ENCODE results near the gene CDC14A.

Gene CDC14A

DNA sequence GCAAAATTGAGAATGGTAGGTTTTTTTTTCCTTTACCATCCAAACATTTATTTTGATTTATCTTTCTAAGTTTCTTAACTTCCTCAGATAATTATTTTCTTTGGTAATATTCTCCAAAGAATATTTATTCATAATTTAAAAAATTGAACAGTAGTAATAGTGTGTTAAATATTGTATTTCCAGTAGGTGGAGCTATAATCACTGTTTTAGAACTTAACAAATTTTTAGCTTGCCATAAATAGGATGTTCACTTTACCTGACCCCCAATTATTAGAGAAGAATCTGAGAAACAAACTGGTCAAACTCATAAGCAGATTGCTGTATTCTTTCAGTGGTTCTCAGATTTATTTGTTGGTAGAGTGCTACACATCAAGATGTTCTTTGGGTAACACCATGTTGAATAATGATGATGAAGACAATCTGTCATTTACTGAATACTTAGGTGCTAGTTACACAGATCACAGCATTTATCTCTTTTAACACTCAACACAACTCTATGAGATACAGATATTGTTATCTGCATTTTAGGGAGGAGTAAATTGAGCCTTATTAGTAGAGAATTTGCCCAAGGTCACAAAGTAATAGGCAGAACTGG, 103.3 kb downstream of the CDC14A start:
- FAIRE-seq: peak; percentile 68

DNA sequence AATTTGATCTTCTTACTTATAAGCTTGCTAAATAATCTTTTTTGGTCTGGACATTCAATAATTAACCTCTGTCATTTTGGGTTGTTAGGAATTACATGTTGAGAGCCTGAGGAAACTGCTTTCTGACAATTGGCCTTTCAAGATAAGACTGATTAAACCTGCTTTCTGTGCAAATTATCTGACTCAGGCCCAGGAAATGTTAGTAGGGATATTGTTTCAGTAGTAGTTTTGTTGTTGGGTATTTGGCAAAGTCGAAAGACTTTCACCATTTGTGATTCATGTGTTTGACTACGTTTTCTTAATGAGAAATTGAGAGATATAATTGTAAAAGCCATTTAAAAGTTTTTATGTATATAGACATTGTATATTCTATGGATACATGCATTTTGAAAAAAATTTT, 104.6 kb downstream of the CDC14A start:
- no peak for FAIRE-seq

DNA sequence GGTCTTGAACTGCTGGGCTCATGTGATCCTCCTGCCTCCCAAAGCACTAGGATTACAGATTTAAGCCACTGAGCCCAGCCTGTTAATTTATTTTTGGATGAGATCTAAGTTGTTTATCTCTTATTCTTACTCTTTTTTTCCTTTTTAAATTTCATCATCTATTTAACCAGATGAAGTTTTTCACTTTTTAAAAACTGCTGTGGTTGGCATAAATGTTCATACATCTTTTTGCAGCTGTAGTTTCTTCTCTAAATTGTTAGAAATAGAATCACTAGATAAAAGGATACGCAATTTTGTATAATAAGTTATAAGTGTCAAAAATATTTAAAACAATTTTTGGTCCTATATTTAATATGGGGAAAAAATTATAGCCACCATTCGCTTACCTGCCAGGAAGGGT, 105.4 kb downstream of the CDC14A start:
- FAIRE-seq: no peak

DNA sequence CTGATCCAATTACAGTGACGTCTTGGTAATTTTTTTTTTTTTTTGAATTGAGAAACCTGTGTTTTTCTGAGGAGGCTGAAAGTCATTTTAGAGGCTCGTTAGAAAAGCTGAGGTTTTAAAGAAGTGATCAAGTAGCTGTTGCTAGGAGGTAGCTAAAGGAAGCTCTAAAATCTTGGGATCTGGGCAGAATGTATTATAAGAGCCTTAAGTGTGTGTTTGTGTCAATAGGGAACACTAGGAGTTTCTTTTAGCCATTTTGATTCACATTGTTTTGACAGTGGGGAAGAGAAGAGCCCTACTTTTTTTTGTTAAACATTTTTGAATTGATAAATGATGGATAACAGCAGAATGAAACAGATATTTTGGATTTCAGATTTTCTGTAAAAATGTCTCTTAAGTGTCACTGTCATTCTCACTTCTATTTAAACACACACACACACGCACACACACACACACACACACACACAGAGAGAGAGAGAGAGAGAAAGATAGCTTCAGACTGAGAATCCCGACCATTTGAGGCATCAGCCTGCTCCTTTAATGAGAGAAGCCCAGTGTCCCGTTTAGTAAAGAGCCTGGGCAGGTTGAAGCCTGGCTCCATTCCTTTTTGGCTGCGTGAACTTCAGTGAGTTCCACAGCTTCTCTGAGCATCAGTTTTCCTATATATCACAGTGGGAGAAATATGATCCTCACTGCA, 106.5 kb downstream of the CDC14A start:
- FAIRE-seq: no peak

DNA sequence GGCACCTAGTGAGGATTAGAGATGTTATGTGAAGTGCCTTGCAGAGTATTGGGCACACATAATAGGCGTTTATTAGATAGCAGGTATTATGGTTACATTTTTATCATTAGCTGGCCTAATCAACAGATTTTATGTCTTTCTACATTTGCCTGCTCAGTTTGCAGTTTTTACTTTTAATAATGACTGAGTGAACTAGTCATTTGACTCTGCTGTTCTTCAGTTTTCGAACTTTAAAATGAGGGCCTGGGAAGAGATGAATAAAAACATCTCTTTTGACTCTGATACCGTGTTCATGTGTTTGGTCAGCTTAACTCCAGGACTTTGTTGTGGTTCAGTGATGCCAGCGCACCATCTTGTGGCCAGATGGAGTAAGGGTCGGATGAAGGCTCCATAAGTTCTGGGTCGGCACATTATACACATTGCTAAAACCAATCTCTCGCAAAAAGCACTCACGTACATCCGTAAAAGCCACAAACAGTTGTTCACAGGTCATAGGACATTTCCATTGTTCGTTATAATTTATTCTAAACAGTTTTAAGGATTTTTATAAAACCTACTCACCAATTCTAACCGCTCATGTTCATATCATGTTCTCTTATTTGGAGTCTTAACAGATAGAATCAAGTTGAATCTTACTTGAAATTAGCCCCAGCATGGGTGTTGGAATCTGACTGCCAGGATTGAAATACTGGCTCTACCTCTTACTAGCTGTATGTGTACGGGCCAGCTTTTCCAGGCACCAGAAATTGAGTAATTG, 107.2 kb downstream of the CDC14A start:
- FAIRE-seq: no peak

DNA sequence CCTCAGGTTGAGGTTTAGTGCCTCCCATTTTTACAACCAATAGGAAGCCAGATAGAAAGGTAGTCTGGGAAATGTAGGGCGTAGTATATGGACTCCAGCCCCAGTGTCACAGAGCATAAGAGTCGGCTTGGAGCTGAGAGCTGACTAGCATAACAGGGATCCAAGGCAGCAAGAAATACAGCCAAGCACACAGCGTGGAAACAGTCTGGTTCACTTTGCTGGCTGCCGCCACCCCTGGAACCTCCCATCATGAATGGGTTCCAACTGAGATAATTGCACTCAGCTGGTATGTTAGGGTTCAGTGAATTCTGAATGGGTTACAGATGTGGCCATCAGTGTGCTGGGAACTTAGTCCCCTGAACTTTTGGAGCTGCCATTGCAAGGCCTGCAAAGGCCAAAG, 108.9 kb downstream of the CDC14A start:
- FAIRE-seq: no peak

DNA sequence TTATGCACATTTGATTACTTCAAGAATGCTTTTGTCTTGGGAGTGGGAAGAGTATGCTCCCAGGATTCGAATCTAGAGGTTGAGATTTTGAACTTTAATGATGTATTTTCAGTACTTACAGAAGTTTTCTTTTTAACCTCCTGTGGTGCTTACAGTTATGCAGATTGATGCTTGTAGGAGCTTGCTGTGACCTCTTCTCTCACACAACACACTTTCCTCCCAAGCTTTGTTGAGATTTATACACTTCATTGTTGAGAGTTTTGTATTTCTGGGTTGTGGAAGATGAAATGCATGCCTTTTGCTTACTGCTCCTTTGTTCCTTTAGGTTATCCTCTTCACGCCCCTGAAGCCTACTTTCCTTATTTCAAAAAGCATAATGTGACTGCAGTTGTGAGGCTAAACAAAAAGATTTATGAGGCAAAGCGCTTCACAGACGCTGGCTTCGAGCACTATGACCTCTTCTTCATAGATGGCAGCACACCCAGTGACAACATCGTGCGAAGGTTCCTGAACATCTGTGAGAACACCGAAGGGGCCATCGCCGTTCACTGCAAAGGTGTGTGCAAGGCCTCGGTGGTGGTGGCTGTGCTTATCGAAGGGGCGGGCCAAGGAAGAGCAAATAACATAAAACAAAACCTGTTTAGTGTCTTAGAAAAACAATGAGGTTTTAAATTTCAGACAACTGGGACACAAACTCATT, 110.2 kb downstream of the CDC14A start:
- FAIRE-seq: no peak

DNA sequence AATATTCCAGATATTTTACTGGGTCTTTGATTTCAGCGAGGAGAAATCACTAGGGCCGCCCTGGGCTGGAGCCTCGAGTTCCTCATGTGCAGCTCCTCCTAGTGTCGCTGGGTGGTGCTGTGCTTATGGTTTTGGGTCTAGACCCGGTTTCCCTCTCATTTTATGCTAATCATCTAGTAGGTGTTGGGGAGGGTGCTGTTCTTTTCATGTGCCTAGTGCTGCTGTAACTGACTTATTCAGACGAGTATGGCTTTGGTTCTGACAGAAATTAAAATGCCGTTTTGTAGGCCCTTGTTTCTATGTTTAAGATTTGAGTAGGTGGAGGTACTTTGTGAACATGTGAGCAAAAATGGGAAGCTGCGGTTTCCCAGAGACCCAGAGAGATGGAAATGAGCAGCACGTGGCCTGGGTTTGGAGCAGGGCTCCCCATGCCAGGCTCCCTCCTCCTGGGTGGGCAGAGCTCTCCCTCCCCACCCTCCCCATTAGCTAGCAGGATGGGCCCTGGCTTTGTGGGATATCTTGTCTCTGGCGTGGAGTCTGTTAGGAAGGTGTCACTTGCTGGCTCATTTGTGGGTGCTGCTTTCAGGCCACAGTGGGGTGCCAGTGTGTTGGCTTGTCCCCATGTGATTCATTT, 111.6 kb downstream of the CDC14A start:
- no peak for FAIRE-seq

DNA sequence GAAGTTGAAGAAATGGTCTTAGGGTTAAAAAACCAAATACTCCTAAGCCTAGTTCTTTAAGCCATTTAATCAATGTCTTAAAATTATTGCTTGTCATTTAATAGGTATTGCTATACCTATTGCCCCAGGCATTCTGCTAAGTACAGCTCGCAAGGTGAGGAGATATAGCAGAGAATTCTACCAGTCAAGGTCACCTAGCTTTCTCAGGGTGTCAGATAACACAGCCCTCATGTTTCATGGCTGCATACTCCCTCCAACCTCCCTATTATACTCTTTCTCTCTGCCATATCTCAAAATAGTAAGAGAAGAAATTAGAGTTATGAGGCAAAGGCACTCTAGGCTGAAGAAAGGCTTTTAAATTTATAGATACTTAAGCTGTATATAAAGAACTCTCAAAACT, 117.3 kb downstream of the CDC14A start:
- FAIRE-seq: no peak

DNA sequence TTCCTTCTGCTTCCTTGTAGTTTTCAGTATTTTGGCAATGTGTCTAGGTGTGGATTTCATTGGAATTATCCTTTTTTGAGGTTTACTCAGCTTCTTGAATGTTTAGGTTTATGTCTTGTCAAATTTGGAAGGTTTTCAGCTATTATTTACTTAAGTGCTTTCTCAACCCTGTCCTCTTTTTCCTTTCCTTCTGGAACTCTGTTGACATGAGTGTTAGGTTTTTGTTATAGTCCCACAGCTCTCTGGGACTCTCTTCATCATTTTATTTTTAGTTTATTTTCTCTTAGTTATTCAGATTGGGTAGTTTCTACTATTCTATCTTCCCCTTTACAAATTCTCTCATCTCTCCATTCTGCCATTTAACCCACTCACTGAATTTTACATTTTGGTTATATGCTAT, 122.5 kb downstream of the CDC14A start:
- FAIRE-seq: no peak

DNA sequence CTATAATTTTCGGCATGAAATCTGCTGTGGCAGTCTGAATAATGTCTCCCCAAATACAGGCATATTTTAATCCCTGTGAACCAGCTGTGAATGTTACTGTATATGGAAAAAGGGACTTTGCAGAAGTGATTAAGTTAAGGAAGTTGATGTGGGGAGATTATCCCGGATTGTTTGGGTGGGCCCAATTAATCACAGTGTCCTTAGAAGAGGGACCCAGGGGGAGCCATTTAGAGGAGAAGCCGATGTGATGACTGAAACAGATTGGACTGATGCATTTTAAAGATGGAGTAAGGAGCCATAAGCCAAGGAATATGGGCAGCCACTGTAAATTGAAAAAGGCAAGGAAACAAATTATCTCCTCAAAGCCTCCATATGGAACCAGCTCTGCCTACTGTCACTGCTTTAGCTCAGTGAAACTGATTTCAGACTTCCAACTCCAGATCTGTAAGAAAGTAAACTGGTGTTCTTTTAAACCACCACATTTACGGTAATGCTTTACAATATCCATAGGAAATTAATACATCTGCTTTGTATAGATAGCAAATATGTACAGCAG, 124.5 kb downstream of the CDC14A start:
- FAIRE-seq: no peak

DNA sequence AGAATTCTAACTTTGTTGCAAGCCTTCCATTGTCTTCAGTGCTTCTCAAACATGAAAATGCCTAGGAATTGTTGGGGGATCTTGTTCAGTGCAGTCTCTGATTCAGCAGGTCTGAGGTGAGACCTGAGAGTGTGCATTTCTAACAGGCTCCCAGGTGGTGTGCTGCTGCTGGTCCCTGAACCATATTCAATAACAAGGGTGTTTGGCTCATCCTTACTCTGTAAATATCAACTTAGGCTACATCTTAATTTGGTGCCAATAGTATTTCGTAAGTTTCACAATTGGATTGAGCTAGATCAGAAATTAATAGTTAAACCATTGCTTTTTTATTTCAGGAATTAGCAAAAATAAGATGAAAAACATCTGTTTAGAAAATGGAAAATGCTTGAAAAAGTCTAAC, 126.5 kb downstream of the CDC14A start:
- FAIRE-seq: no peak

DNA sequence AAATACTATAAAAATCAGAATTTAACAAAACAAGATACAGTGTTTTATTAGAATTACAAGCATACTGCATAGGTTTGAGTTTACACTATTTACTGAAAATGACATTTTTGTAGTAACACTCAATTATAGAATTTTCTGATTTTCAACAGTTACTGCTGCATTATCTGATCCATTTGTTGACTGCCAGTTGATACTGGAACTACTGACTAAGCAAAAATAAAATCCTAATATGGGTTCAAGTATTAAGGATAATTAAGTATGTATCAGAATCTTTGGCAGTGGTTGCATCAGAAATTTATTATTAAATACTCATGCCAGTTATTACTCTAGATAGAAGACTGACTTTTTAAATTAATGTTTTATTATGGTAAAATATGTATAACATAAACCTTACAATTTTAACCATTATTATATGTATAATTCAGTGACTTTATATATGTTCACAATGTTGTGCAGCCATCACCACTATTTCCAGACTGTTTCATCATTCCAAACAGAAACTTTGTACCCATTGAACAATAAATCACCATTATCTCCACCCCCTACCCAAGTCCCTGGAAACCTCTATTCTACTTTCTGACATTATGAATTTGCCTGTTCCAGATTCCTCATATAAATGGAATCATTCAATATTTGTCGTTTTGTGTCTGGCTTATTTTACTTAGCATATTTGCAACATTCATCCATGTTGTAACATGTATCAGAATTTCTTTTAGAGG, 127.5 kb downstream of the CDC14A start:
- FAIRE-seq: peak; percentile 5

DNA sequence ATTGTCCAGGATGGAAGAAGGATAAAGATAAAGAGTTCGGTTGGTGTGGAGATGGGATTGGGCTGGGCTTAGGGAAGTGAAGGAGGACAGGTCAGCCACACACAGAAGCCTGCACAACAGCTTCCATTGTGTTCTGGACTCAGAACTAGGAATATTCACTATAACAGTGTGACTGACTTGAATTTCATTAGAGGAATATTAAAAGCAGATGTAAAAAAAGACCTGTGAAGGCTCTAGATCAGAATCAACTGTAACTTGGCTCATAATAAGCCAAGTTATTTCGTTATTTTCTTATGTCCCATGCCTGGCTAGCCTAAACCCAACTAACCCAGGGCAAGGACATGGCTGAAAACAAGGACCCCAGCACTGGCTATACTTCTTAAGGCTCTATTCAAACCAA, 129.0 kb downstream of the CDC14A start:
- FAIRE-seq: no peak

DNA sequence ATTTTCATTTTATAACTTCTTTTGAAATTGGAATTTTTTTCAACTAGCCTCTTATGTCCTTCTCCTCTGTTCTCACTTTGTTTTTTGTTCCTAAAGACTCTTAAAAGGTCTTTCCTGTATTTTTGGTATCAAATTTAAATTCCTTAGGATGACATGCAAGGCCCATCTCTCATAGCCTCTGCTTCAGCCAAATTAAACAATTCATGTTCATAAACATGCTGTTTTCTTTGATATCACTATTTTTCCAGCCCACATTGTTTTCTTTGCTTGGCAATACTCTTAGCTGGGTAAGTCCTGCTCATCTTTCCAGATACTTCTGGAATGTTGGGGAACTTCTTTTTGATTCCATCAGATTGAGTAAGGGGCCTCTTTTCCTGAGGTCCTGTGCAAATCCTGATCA, 129.9 kb downstream of the CDC14A start:
- FAIRE-seq: no peak

DNA sequence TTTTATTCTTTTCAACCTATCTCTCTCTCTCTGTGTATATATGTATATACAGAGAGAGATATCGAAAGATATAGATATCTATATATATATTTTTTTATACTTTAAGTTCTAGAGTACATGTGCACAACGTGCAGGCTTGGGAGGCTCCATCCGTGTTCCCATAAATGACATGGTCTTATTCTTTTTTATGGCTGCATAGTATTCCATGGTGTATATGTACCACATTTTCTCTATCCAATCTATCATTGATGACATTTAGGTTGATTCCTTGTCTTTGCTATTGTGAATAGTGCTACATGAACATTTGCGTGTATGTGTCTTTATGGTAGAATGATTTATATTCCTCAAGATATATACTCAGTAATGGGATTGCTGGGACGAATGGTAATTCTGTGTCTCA, 130.4 kb downstream of the CDC14A start:
- no peak for FAIRE-seq

DNA sequence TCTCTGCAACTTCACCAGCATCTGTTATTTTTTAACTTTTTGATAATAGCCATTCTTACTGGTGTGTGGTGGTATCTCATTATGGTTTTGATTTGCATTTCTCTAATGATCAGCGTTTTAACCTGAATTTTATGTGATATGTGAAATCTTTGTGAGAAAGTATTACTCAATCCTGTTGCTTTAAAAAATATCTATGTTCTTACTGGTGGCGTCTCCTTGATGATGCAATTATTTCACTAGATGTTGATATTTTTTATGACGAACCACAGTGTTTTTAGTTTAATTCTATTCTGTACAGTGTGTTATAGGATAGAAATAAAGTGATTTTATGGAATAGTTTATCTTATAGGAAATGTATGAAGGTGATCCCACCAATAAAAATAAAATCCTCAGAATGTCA, 130.9 kb downstream of the CDC14A start:
- no peak for FAIRE-seq

DNA sequence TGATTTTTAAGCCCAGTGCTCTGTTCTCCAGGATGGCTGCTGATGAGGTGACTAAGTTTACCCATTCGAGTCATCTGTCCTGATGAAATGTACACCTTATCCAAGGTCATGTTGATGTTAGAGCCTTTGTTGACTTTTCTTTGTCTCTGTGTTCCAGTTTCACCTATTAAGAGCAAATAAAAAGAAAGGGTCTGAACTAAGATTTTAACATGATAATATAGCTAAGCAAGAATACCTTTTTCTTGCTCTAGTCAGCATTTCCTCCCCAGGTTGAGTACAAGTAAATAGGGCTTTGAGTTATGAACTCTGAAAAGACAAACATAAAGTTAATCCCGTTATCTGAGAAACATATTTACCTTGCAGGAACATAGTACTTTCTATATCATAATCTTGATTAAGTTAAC, 133.6 kb downstream of the CDC14A start:
- no peak for FAIRE-seq

DNA sequence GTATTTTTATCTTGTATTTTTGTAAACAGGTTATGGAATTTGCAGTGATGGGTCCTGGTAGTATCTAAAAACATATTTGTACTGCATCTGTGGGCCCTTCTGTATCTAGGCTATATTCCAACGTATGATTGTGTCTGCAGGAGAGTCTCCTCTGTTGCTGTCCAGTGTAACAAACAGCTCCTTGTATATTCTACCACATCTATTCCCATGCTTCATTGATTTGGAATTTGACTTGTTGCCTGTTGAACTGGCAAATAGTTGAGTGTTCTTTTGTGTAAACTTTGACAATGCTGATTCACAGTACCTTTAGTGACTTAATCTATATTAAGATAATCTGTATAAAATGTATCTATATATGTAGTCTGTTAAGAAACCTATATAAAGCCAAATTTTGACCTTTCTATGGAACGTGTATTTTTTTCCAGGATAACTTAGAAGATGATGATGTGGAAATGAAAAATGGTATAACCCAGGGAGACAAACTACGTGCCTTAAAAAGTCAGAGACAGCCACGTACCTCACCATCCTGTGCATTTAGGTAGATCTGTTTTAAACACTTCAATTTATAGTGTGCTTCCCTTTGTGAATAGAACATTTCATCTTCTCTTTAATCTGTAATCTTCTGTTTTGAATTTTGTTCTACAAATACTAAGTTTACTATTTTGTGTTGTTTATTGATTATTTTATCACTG, 142.2 kb downstream of the CDC14A start:
- no peak for FAIRE-seq

DNA sequence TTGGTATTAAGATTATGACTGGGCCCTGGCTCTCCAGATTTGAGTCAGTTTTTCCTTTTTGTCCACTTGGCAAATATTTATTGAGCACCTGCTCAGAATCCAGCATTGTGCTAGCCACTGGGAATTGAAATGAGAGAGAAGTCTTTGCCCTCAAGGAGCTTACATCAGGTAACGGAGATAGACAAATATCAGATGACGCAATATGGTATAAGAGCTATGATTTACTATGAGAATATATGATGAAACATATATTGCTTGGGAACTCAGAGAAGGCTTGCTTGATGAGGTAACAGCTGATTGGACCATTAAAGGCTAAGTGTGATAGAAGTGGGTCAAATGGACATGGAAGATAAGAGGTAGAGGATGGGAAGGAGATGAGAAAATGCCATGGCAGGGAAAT, 144.6 kb downstream of the CDC14A start:
- no peak for FAIRE-seq

DNA sequence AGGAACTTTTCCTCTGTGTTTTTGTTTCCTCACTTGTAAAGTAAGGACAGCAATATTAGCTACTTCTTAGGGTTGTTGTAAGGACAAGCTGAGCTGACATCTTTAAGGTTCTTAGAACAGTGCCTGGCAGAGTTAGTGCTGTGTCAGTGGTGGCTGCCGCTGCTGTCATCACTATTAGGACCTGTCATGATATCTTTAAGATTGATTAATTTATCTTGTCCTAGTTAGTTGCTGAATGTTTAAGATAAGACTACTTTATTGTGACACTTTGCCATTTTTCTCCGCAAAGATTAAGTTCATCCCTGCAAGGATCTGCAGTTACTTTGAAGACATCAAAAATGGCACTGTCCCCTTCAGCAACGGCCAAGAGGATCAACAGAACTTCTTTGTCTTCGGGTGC, 145.5 kb downstream of the CDC14A start:
- FAIRE-seq: no peak

Data from colon (tissue), 2 donors.